WTC11 (cell line): ENCODE results near the gene NR0B2.

Source experiments
- NR3C1 ChIP-seq: sonication (generic); formaldehyde crosslinking; conservative IDR thresholded peaks from 2 replicates; pipeline ENCODE4 v1.8.1; 2023; ENCODE audit warnings: low read depth, mild to moderate bottlenecking, missing genetic modification reagents
- TF ChIP-seq, protein P1 (sequence below): fragments of 200-600 bp; IDR thresholded peaks from 2 replicates; pipeline ENCODE4 v1.8.0; 2022; ENCODE audit warnings: antibody characterized with exemption
- TF ChIP-seq, protein P2 (sequence below): fragments of 250-450 bp; sonication (Bioruptor Pico); IDR thresholded peaks from 2 replicates; pipeline ENCODE4 v1.9.0; 2021; ENCODE audit warnings: moderate library complexity, mild to moderate bottlenecking, inconsistent platforms, borderline replicate concordance
- TF ChIP-seq, protein P3 (sequence below): sonication (generic); formaldehyde crosslinking; IDR thresholded peaks from 2 replicates; pipeline ENCODE4 v1.8.1; 2023; ENCODE audit warnings: mild to moderate bottlenecking, missing genetic modification reagents, moderate library complexity
- TF ChIP-seq, protein P4 (sequence below): sonication (generic); formaldehyde crosslinking; IDR thresholded peaks from 2 replicates; pipeline ENCODE4 v1.8.1; 2023; ENCODE audit warnings: mild to moderate bottlenecking, missing genetic modification reagents
- TF ChIP-seq, protein P5 (sequence below): sonication (generic); formaldehyde crosslinking; IDR thresholded peaks from 2 replicates; pipeline ENCODE4 v1.8.0; 2022; ENCODE audit warnings: mild to moderate bottlenecking, missing genetic modification reagents

DNA sequence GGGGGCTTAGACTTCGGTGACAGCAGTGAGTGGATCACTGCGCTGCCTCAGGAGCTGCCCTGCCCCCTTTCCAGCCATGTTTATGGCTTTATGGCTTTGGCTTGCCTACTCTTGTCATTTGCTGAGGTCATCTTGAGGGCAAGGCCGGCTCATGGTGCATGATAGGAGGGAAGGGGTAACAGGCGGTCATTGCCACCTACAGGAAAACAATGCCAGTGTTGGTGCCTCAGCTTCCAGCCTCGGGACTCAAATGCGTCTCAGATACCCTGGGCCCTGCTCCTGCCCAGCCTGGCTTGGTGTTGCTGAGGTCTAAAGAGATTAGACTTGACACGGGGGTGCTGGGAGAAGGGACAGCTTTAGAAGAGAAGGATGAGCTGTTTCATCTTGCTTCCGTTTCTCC, 32.0 kb upstream of the NR0B2 start:
- TF ChIP-seq, protein P1, sequence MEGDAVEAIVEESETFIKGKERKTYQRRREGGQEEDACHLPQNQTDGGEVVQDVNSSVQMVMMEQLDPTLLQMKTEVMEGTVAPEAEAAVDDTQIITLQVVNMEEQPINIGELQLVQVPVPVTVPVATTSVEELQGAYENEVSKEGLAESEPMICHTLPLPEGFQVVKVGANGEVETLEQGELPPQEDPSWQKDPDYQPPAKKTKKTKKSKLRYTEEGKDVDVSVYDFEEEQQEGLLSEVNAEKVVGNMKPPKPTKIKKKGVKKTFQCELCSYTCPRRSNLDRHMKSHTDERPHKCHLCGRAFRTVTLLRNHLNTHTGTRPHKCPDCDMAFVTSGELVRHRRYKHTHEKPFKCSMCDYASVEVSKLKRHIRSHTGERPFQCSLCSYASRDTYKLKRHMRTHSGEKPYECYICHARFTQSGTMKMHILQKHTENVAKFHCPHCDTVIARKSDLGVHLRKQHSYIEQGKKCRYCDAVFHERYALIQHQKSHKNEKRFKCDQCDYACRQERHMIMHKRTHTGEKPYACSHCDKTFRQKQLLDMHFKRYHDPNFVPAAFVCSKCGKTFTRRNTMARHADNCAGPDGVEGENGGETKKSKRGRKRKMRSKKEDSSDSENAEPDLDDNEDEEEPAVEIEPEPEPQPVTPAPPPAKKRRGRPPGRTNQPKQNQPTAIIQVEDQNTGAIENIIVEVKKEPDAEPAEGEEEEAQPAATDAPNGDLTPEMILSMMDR = no peak
- TF ChIP-seq, protein P2, sequence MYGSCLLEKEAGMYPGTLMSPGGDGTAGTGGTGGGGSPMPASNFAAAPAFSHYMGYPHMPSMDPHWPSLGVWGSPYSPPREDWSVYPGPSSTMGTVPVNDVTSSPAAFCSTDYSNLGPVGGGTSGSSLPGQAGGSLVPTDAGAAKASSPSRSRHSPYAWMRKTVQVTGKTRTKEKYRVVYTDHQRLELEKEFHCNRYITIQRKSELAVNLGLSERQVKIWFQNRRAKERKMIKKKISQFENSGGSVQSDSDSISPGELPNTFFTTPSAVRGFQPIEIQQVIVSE (CRISPR knock-in tag) = no peak
- TF ChIP-seq, protein P3, sequence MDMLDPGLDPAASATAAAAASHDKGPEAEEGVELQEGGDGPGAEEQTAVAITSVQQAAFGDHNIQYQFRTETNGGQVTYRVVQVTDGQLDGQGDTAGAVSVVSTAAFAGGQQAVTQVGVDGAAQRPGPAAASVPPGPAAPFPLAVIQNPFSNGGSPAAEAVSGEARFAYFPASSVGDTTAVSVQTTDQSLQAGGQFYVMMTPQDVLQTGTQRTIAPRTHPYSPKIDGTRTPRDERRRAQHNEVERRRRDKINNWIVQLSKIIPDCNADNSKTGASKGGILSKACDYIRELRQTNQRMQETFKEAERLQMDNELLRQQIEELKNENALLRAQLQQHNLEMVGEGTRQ (CRISPR knock-in tag) = no peak
- TF ChIP-seq, protein P4, sequence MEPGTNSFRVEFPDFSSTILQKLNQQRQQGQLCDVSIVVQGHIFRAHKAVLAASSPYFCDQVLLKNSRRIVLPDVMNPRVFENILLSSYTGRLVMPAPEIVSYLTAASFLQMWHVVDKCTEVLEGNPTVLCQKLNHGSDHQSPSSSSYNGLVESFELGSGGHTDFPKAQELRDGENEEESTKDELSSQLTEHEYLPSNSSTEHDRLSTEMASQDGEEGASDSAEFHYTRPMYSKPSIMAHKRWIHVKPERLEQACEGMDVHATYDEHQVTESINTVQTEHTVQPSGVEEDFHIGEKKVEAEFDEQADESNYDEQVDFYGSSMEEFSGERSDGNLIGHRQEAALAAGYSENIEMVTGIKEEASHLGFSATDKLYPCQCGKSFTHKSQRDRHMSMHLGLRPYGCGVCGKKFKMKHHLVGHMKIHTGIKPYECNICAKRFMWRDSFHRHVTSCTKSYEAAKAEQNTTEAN (CRISPR knock-in tag) = no peak
- TF ChIP-seq, protein P5, sequence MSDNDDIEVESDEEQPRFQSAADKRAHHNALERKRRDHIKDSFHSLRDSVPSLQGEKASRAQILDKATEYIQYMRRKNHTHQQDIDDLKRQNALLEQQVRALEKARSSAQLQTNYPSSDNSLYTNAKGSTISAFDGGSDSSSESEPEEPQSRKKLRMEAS (CRISPR knock-in tag) = no peak
- no peak for TF ChIP-seq NR3C1 (CRISPR knock-in tag)
